A549 (cell line): ENCODE measurements around the gene ZBTB47. TPM values are rescaled to one million over a fixed set of nuclear protein-coding genes. Genes with fewer than 3 reads are reported as not detected.

Experiments
- ATAC-seq, 2 experiments: fragments of 200-7000 bp in 1 of 2; fragments of >200 bp in 1 of 2; cut with Nextera tagmentation in 1 of 2; cut with Tn5 transposase in 1 of 2; 3 replicates each; pipeline versions ENCODE4 v1.8.0 to v1.9.1; 2018 to 2020; ENCODE audit warnings: mild to moderate bottlenecking in 1 of 2, moderate library complexity in 1 of 2
- CTCF ChIA-PET: fragments of 300-600 bp; sonication (Branson Sonifier 250); formaldehyde crosslinking; extraction: SDS; loops from one replicate; lab custom pipeline; 2021; ENCODE audit warnings: antibody characterized with exemption, inconsistent platforms; lab: Yijun Ruan, JAX
- POLR2A ChIA-PET: fragments of 350-600 bp; formaldehyde crosslinking; extraction: SDS; loops from one replicate; lab custom pipeline; 2021; ENCODE audit warnings: antibody characterized with exemption, inconsistent platforms; lab: Yijun Ruan, JAX
- DNase-seq, 2 experiments: peaks; one replicate each; pipeline versions ENCODE4 v3.0.0 to v3.0.0-alpha.2; 2011 to 2016; ENCODE audit warnings: low read depth in 1 of 2, low spot score in 1 of 2
- FAIRE-seq: peaks from 2 replicates; lab custom pipeline; 2011; peaks lifted over from hg19 to GRCh38; lab: Jason Lieb, UNC
- H3K27ac ChIP-seq, 2 experiments: fragments of >200 bp; sonication (Bioruptor Twin); formaldehyde crosslinking; 3 replicates each; pipeline ENCODE4 v1.5.1; 2016 to 2017
- H3K4me1 ChIP-seq: fragments of >200 bp; sonication (Bioruptor Twin); formaldehyde crosslinking; 3 replicates; pipeline ENCODE4 v1.6.1; 2016
- H3K4me2 ChIP-seq: fragments of >200 bp; sonication (Bioruptor Twin); formaldehyde crosslinking; 3 replicates; pipeline ENCODE4 v1.6.1; 2016
- H3K4me3 ChIP-seq: fragments of >200 bp; sonication (Bioruptor Twin); formaldehyde crosslinking; 3 replicates; pipeline ENCODE4 v1.5.1; 2016
- H3K9me3 ChIP-seq: fragments of >200 bp; sonication (Bioruptor Twin); formaldehyde crosslinking; 3 replicates; pipeline ENCODE4 v1.6.1; 2016
- ATOH8 ChIP-seq: fragments of 250-450 bp; sonication (Bioruptor Pico); IDR thresholded peaks from 2 replicates; pipeline ENCODE4 v1.5.0; 2020; ENCODE audit warnings: low read depth, mild to moderate bottlenecking, moderate library complexity
- BHLHE40 ChIP-seq: IDR thresholded peaks from 2 replicates; pipeline ENCODE4 v1.6.1; 2012; ENCODE audit warnings: low read depth, low read length, inconsistent platforms
- CTCF ChIP-seq: fragments of >200 bp; sonication (Bioruptor Twin); formaldehyde crosslinking; IDR thresholded peaks from 3 replicates; pipeline ENCODE4 v1.5.1; 2016
- EHMT2 ChIP-seq: fragments of 200-600 bp; sonication (generic); IDR thresholded peaks from 2 replicates; pipeline ENCODE4 v1.6.1; 2016; ENCODE audit warnings: antibody characterized with exemption, low read depth, mild to moderate bottlenecking, moderate library complexity
- ESRRA ChIP-seq: fragments of 150-350 bp; IDR thresholded peaks from 2 replicates; pipeline ENCODE4 v1.6.1; 2014; ENCODE audit warnings: mild to moderate bottlenecking, low read length, borderline replicate concordance
- GATA3 ChIP-seq: IDR thresholded peaks from 2 replicates; pipeline ENCODE4 v1.6.1; 2012; ENCODE audit warnings: borderline replicate concordance
- HOXB13 ChIP-seq: fragments of 250-450 bp; sonication (Bioruptor Pico); IDR thresholded peaks from 2 replicates; pipeline ENCODE4 v1.5.0; 2020; ENCODE audit warnings: low read depth, mild to moderate bottlenecking, moderate library complexity
- JUNB ChIP-seq: fragments of >200 bp; sonication (Bioruptor Twin); formaldehyde crosslinking; IDR thresholded peaks from 2 replicates; pipeline ENCODE4 v1.6.1; 2016
- KDM1A ChIP-seq: fragments of 200-600 bp; sonication (generic); IDR thresholded peaks from 2 replicates; pipeline ENCODE4 v1.6.1; 2016; ENCODE audit warnings: low read depth, mild to moderate bottlenecking
- KDM5A ChIP-seq: fragments of 200-600 bp; sonication (generic); IDR thresholded peaks from 2 replicates; pipeline ENCODE4 v1.6.1; 2016; ENCODE audit warnings: antibody characterized with exemption, mild to moderate bottlenecking
- MYC ChIP-seq: IDR thresholded peaks from 2 replicates; pipeline ENCODE4 v1.6.1; 2012; ENCODE audit warnings: mild to moderate bottlenecking, inconsistent platforms, low read length, improper control_type of control experiment, borderline replicate concordance
- NPAS2 ChIP-seq: fragments of 250-450 bp; sonication (Bioruptor Pico); IDR thresholded peaks from 2 replicates; pipeline ENCODE4 v1.8.0; 2022; ENCODE audit warnings: mild to moderate bottlenecking, moderate library complexity, borderline replicate concordance
- NR3C1 ChIP-seq: fragments of >200 bp; sonication (Bioruptor Twin); formaldehyde crosslinking; IDR thresholded peaks from 3 replicates; pipeline ENCODE4 v1.6.1; 2017
- RAD21 ChIP-seq, 2 experiments: fragments of >200 bp in 1 of 2; sonication (Bioruptor Twin) in 1 of 2; formaldehyde crosslinking in 1 of 2; IDR thresholded peaks in 1 of 2; conservative IDR thresholded peaks in 1 of 2; 2 replicates in 1 of 2; 3 replicates in 1 of 2; pipeline ENCODE4 v1.6.1; 2012 to 2018; ENCODE audit warnings: inconsistent platforms in 1 of 2
- REST ChIP-seq: fragments of 200-600 bp; sonication (generic); IDR thresholded peaks from 2 replicates; pipeline ENCODE4 v1.6.1; 2016; ENCODE audit warnings: antibody characterized with exemption, mild to moderate bottlenecking, moderate library complexity
- RNF2 ChIP-seq: fragments of 200-600 bp; sonication (generic); IDR thresholded peaks from 2 replicates; pipeline ENCODE4 v1.6.1; 2016; ENCODE audit warnings: low read depth, mild to moderate bottlenecking, antibody characterized with exemption, moderate library complexity, borderline replicate concordance
- SMC3 ChIP-seq: fragments of >200 bp; sonication (Bioruptor Twin); formaldehyde crosslinking; IDR thresholded peaks from 3 replicates; pipeline ENCODE4 v1.6.1; 2018; ENCODE audit warnings: inconsistent platforms
- USF2 ChIP-seq: fragments of 450-650 bp; IDR thresholded peaks from 2 replicates; pipeline ENCODE4 v1.6.1; 2014; ENCODE audit warnings: antibody characterized with exemption
- ZC3H11A ChIP-seq: fragments of 450-650 bp; IDR thresholded peaks from 2 replicates; pipeline ENCODE4 v1.6.1; 2014; ENCODE audit warnings: antibody characterized with exemption, mild to moderate bottlenecking
- ZFP36 ChIP-seq: fragments of 450-650 bp; IDR thresholded peaks from 2 replicates; pipeline ENCODE4 v1.6.1; 2014; ENCODE audit warnings: borderline replicate concordance; ENCODE audit not compliant: partially characterized antibody
- whole genome bisulfite sequencing: methylation state at CpG from one replicate; pipeline ENCODE4 v1.1.6; 2017; ENCODE audit errors: missing lambda C conversion rate; 5-methylcytosine and 5-hydroxymethylcytosine counted together
- polyA plus RNA-seq, 4 experiments: library from polyadenylated mRNA; depleted of rRNA in 3 of 4; stranded (reverse); fragments of >200 nt; fragmentation: RNase III in 1 of 4; extraction: RNeasy Plus Mini Kit Qiagen cat#74134 plus additional on column Dnase treatment in 1 of 4; gene quantifications; 2 replicates in 3 of 4; 3 replicates in 1 of 4; pipeline ENCODE4 v1.2.3, GENCODE V29; 2011 to 2017

ZBTB47 gene
- polyA plus RNA-seq, 2 of the 4 experiments (the other 2 are of a cell fraction): 2.5 to 6.8 TPM

- ATAC-seq (no peak), FAIRE-seq (no peak), DNase-seq (no peak)
- Histone ChIP-seq H3K4me1 (no peaks in the 10 kb centered on the region), H3K4me3 (no peak overlapping the region), H3K4me2 (no peak overlapping the region), H3K27ac (no peak overlapping the region), H3K9me3 (no peaks in the 10 kb centered on the region)
- ChIA-PET CTCF (no interaction called here), POLR2A (no interaction called here)
- TF ChIP-seq USF2 (no peak), EHMT2 (no peak), CTCF (no peak), GATA3 (no peak), NPAS2 (CRISPR knock-in tag) (no peak)
- 84% methylated on average over 6 of the region's 6 CpGs for WGBS
Measured at GRCh38 chr3:42638339-42638842, 15.1 kb upstream of the ZBTB47 start.

DNA sequence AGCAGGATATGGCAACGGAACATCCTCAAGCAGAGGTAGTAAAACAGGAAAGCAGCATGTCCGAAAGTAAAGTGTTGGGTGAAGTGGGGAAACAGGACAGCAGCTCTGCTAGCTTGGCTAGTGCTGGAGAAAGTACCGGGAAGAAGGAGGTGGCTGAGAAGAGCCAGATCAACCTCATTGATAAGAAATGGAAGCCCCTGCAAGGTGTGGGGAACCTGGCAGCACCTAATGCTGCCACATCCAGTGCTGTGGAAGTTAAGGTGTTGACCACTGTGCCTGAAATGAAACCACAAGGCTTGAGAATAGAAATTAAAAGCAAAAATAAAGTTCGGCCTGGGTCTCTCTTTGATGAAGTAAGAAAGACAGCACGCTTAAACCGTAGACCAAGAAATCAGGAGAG lies 14.3 kb upstream of the ZBTB47 start:
- ChIA-PET CTCF (no interaction called here), POLR2A (no interaction called here)
- 95% methylated on average over 6 of the region's 6 CpGs for WGBS
- no peak overlapping the region for H3K4me2 ChIP-seq
- no peaks in the 10 kb centered on the region for H3K4me1 ChIP-seq
- H3K27ac ChIP-seq: no peak overlapping the region
- DNase-seq: no peak
- no peaks in the 10 kb centered on the region for H3K9me3 ChIP-seq
- ATAC-seq: no peak
- H3K4me3 ChIP-seq: no peak overlapping the region
- FAIRE-seq: no peak
- no peak for TF ChIP-seq GATA3
- no peak for TF ChIP-seq EHMT2
- TF ChIP-seq BHLHE40: no peak

DNA sequence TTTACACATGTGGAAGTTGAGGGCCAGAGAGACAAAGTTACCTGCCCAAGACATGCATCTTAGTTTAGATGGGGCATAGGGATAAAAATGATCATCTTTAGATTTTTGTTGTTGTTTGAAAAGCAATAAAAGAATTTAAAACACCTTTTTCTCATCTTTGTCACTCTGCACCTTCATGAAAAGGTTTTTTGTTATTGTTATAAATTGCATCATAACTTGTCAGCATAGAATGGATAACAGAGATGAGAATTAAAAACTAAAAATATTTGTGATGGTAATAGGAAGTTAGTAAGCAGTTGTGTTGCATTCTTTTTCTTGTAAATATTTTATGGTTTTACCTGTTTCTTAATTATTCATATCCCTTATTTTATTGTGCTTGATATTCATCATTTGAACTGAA lies 13.4 kb upstream of the ZBTB47 start:
- POLR2A ChIA-PET: no interaction called here
- CTCF ChIA-PET: no interaction called here

DNA sequence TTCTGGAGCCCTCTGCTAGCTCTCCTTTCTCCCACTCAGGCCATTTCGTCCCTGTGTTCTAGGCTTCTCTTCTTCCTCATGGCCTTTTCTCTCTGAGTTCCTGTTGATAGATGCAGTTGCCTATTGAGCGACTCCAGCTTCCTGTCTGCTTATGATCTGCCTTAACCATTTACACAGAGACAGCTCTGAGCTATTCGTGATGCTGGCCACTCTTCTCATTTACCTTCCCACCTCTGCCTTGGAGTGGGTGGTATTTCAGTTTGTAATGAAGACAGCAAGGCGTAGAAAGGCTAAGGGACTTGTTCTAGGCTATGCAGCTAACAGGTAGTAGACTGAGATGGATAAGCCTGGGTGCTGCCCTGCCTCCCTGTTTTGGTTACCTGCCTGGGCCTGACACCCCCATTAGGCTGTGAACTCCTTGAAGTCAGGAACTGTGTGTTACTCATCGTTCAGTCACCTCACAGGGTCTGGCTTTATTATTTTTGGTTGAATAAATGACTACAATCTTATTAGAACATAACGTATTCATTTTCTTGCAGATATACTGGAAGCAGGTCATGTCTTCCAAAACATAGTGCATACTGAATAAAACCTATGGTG lies 12.6 kb upstream of the ZBTB47 start:
- Histone ChIP-seq H3K4me3 (no peak overlapping the region), H3K9me3 (no peaks in the 10 kb centered on the region), H3K4me2 (no peak overlapping the region), H3K27ac (no peak overlapping the region), H3K4me1 (no peaks in the 10 kb centered on the region)
- 95% methylated on average over 6 of the region's 6 CpGs for WGBS
- ChIA-PET POLR2A (no interaction called here), CTCF (interaction anchor here (1.0 to 1.6 kb wide), 2 partner anchors 69 to 104 kb away, joined by 3 to 4 read pairs; no protein-coding TSS in a partner anchor)
- DNase-seq (no peak), FAIRE-seq (no peak), ATAC-seq (no peak)
- TF ChIP-seq ATOH8 (CRISPR knock-in tag): no peak
- no peak for TF ChIP-seq RAD21 (conservative IDR thresholded peaks at IDR 0.05 in 1 of 2, IDR thresholded peaks at IDR 0.05 in 1 of 2)
- TF ChIP-seq RNF2: no peak
- TF ChIP-seq ZC3H11A: no peak
- no peak for TF ChIP-seq KDM1A
- no peak for TF ChIP-seq SMC3
- no peak for TF ChIP-seq EHMT2
- no peak for TF ChIP-seq KDM5A
- TF ChIP-seq REST: no peak
- no peak for TF ChIP-seq CTCF
- no peak for TF ChIP-seq JUNB
- TF ChIP-seq NR3C1: no peak
- TF ChIP-seq ZFP36: no peak

More for the DNA sequence above, 13.4 kb upstream of the ZBTB47 start:
- FAIRE-seq (no peak), ATAC-seq (no peak), DNase-seq (no peak)
- Histone ChIP-seq H3K4me1 (no peaks in the 10 kb centered on the region), H3K27ac (no peak overlapping the region), H3K4me2 (no peak overlapping the region), H3K4me3 (no peak overlapping the region), H3K9me3 (no peaks in the 10 kb centered on the region)
- no peak for TF ChIP-seq HOXB13 (CRISPR knock-in tag)
- no peak for TF ChIP-seq ESRRA
- TF ChIP-seq MYC: no peak
- no peak for TF ChIP-seq RNF2
